K562 (cell line): ENCODE results near the gene BAIAP3.
"Not testable (repeated sequence)": the region's sequence is repeated elsewhere in the genome, so short reads cannot be mapped to it uniquely, and the experiment has no call there.

Source experiments
- ATF2 ChIP-seq: sonication (generic); formaldehyde crosslinking; IDR thresholded peaks from 2 replicates; pipeline ENCODE4 v1.8.1; 2022; ENCODE audit warnings: missing genetic modification reagents
- BHLHE40 ChIP-seq: IDR thresholded peaks from 2 replicates; pipeline ENCODE4 v1.6.1; 2011; ENCODE audit warnings: low read length, improper control_type of control experiment
- CTCF ChIP-seq, 3 experiments: IDR thresholded peaks in 2 of 3; conservative IDR thresholded peaks in 1 of 3; 2 replicates each; pipeline ENCODE4 v1.5.1; 2011 to 2012; ENCODE audit warnings: low read length in 3 of 3, mild to moderate bottlenecking in 3 of 3, control low read depth in 2 of 3, improper control_type of control experiment in 1 of 3, inconsistent platforms in 1 of 3, low read depth in 1 of 3, mixed read lengths in 1 of 3, moderate library complexity in 1 of 3; ENCODE audit not compliant: insufficient read depth in 2 of 3
- POLR2AphosphoS5 ChIP-seq: IDR thresholded peaks from 2 replicates; pipeline ENCODE4 v1.6.1; 2011; ENCODE audit warnings: mild to moderate bottlenecking, low read depth, low read length, moderate library complexity; ENCODE audit not compliant: control insufficient read depth, insufficient read depth
- SMC3 ChIP-seq: conservative IDR thresholded peaks from 2 replicates; pipeline ENCODE4 v1.6.1; 2011; ENCODE audit warnings: low read depth, low read length, improper control_type of control experiment; ENCODE audit not compliant: insufficient read depth
- TAF1 ChIP-seq: IDR thresholded peaks from 2 replicates; pipeline ENCODE4 v1.6.1; 2011; ENCODE audit warnings: mild to moderate bottlenecking, low read length, moderate library complexity; ENCODE audit not compliant: insufficient read depth, control insufficient read depth, severe bottlenecking; ENCODE audit errors: extremely low read depth
- ZNF589 ChIP-seq: fragments of 200-800 bp; sonication (Bioruptor generic); IDR thresholded peaks from 2 replicates; pipeline ENCODE4 v1.6.1; 2016; ENCODE audit warnings: low read depth, missing genetic modification characterization, missing compliant biosample characterization
- ZNF696 ChIP-seq: fragments of 250-450 bp; sonication (Bioruptor Pico); conservative IDR thresholded peaks from 2 replicates; pipeline ENCODE4 v1.4.0; 2020; ENCODE audit warnings: mild to moderate bottlenecking, moderate library complexity

- TF ChIP-seq BHLHE40; SMC3; TAF1; POLR2AphosphoS5; ZNF589; CTCF (IDR thresholded peaks at IDR 0.05 in 2 of 3, conservative IDR thresholded peaks at IDR 0.05 in 1 of 3; ENCODE audit: insufficient read depth in 2 of 3, low read depth in 1 of 3, low read length in 3 of 3); ZNF696 (CRISPR knock-in tag); ATF2: not testable (repeated sequence)
Measured at GRCh38 chr16:1296688-1297017, 36.8 kb upstream of the BAIAP3 start.
